Gastroesophageal sphincter (tissue), 4 donors: ENCODE data around the gene PTGES. TPM values are rescaled to one million over a fixed set of nuclear protein-coding genes. Genes with fewer than 3 reads are reported as not detected.

Experiments used
- ATAC-seq: fragments of 150-250 bp; one replicate; pipeline ENCODE4 v1.9.1; 2016; ENCODE audit warnings: mild to moderate bottlenecking, moderate library complexity
- H3K27ac ChIP-seq, 4 donors: fragments of 200-600 bp; sonication (generic) in 3 of 4; 1 replicate in 3 of 4; 2 replicates in 1 of 4; pipeline ENCODE4 v1.5.1; 2016 to 2019
- H3K27me3 ChIP-seq: fragments of 200-600 bp; sonication (generic); one replicate; pipeline ENCODE4 v1.5.1; 2019
- H3K36me3 ChIP-seq, 2 donors: fragments of 200-600 bp; sonication (generic); one replicate each; pipeline ENCODE4 v1.5.1; 2019; ENCODE audit warnings: control low read depth in 1 of 2
- H3K4me1 ChIP-seq, 3 donors: fragments of 200-600 bp; sonication (generic); 1 replicate in 2 of 3; 2 replicates in 1 of 3; pipeline ENCODE4 v1.5.1; 2016 to 2019; ENCODE audit warnings: control low read depth in 2 of 3
- H3K4me3 ChIP-seq, 2 donors: fragments of 200-600 bp; sonication (generic); one replicate each; pipeline ENCODE4 v1.5.1; 2019; ENCODE audit warnings: mild to moderate bottlenecking in 1 of 2, moderate library complexity in 1 of 2
- H3K9me3 ChIP-seq, 3 donors: fragments of 200-600 bp; sonication (generic); one replicate each; pipeline ENCODE4 v1.5.1; 2017 to 2019; ENCODE audit warnings: control low read depth in 2 of 3
- CTCF ChIP-seq, 4 experiments: fragments of 200-600 bp in 2 of 4; fragments of 450-650 bp in 2 of 4; sonication (generic) in 1 of 4; IDR thresholded peaks; one replicate each; pipeline ENCODE4 v1.5.1; 2017 to 2019; ENCODE audit warnings: antibody characterized with exemption in 4 of 4, mild to moderate bottlenecking in 2 of 4, moderate library complexity in 2 of 4
- EP300 ChIP-seq: sonication (generic); formaldehyde crosslinking; IDR thresholded peaks from one replicate; pipeline ENCODE4 v1.6.1; 2017; ENCODE audit warnings: antibody characterized with exemption, mild to moderate bottlenecking
- POLR2A ChIP-seq, 2 donors: fragments of 450-650 bp; IDR thresholded peaks; one replicate each; pipeline ENCODE4 v1.6.1; 2017; ENCODE audit warnings: antibody characterized with exemption in 2 of 2, mild to moderate bottlenecking in 2 of 2, moderate library complexity in 1 of 2
- POLR2AphosphoS5 ChIP-seq: sonication (generic); formaldehyde crosslinking; IDR thresholded peaks from one replicate; pipeline ENCODE4 v1.6.1; 2017; ENCODE audit warnings: antibody characterized with exemption
- WGBS, 2 donors: methylation state at CpG; one replicate each; pipeline ENCODE4 v1.1.5; 2018; ENCODE audit warnings: low coverage in 1 of 2; 5-methylcytosine and 5-hydroxymethylcytosine counted together
- total RNA-seq, 4 donors: library from RNA; depleted of rRNA; stranded (reverse); fragments of >200 nt; gene quantifications; one replicate each; pipeline ENCODE4 v1.1.0, GENCODE V29; 2016

Gene PTGES
- total RNA-seq, 4 donors from 2014 or later, result 0.78 to 15.1 (median 6.1) TPM

GRCh38 chr9:129692534-129692933, 60.3 kb downstream of the PTGES start:
- no peak for TF ChIP-seq EP300
- no peak for TF ChIP-seq POLR2A (IDR thresholded peaks at IDR 0.05)
- TF ChIP-seq POLR2AphosphoS5, result no peak
- TF ChIP-seq CTCF (IDR thresholded peaks at IDR 0.05), result no peak
- Histone ChIP-seq H3K9me3 (no peaks in the 10 kb centered on the region), H3K4me3 (no peak overlapping the region), H3K27me3 (peaks cover 9% of the 10 kb centered on the region), H3K36me3 (no peaks in the 10 kb centered on the region), H3K4me1 (peaks cover 0 to 14% (median under 1%) of the 10 kb centered on the region in 3 donors), H3K27ac (no peak overlapping the region)
- ATAC-seq, result no peak
- 66 to 84% methylated on average over 5 of the region's 5 CpGs for WGBS, 2 donors

Other genes with a start within 250 kb of the PTGES start
- under 1 TPM in 1 of 4 donors, not detected in 3; 0.27 TPM for gene C9orf50, start 131.9 kb downstream of the PTGES start, total RNA-seq
- 10 to 100 TPM; 12.8 to 24.0 (median 21.8) TPM for gene NTMT1, start 126.9 kb downstream of the PTGES start, total RNA-seq
- 10 to 100 TPM; 21.3 to 37.2 (median 28.2) TPM for gene ASB6, start 110.9 kb downstream of the PTGES start, total RNA-seq
- 10 to 100 TPM in 1 of 4 donors, 1 to 10 TPM in 2, under 1 TPM in 1; 0.93 to 12.1 (median 7.1) TPM for gene PRRX2, start 87.4 kb downstream of the PTGES start, total RNA-seq
- 10 to 100 TPM; 17.5 to 55.4 (median 33.8) TPM for gene TOR1B, start 50.1 kb upstream of the PTGES start, total RNA-seq
- gene TOR1A, start 71.1 kb upstream of the PTGES start, total RNA-seq, result 10 to 100 TPM; 33.9 to 45.9 (median 38.2) TPM
- 100 to 1,000 TPM in 2 of 4 donors, 10 to 100 TPM in 2; 59.9 to 113 (median 85.0) TPM for gene C9orf78, start 82.2 kb upstream of the PTGES start, total RNA-seq
- 10 to 100 TPM; 25.9 to 56.8 (median 33.4) TPM for gene USP20, start 82.4 kb upstream of the PTGES start, total RNA-seq